HG03135 (cell line): ENCODE measurements around the gene GRAMD1A.
"Not testable (repeated sequence)": the region's sequence is repeated elsewhere in the genome, so short reads cannot be mapped to it uniquely, and the experiment has no call there.

Experiments used
- ATAC-seq: cut with Tn5 transposase; IDR thresholded peaks from one replicate; pipeline ENCODE4 v1.9.1; 2021; ENCODE audit warnings: mild to moderate bottlenecking, moderate library complexity; ENCODE audit not compliant: unreplicated experiment

Gene GRAMD1A

DNA sequence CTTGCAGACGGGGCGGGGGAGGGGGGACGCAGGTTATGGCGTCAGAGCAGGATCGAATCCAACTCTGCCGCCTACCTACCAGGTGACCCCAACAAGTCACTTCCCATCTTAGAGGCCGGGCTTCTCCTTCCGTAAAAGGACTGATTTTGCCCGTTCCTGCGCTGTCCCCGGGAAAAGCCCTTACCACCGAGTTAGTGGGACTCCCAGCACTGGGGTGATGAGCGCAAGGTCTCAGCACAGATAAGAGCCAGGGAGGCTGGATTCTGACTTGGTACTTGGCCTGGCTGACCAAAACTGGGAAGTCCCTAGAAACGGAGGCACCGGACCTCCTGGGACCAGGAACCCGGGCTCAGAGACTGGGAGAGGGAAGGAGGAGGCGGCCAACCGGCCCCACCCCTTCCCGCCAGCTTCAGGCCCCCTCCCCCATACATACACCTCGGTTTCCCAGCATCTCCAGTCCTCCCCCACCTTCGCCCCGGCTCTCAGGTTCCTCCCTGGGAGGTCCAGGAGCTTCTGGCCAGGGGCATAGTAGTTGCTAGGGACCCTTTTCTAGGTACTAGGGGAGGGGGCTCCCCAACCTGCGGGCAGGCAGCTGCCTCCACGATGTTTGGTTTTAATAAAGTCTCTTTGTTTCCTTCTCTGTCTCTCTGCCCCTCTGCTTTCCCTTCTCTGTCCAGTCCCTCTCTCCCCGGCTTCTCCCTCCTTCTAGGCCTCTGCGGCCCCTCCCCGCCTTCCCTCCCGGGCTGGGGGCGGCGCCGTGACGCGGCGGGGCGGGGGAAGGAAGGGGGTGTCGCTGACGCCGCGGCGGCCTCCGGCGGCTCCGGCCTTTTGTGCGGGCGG lies at the start of gene GRAMD1A:
GRAMD1A (plus strand) TSS at position 826 of the 840 bp plus-strand sequence. CDS start 156 bp downstream, outside the sequence.
- ATAC-seq = peak; percentile 54

DNA sequence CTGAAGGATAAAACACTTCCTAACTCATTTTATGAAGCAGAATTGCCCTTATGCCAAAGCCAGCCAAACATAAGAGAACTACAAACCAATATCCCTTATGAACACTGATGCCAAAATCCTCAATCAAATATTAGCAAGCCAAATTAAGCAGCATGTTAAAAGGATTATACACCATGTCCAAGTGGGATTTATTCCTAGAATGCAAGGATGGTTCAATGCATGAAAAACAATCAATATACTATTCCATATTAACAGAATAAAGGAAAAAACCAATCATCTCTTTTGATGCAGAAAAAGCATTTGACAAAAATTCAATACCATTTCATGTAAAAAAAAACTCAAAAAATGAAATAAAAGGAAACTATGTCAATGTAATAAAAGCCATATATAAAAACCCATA lies 47.0 kb upstream of the GRAMD1A start:
- no peak for ATAC-seq

DNA sequence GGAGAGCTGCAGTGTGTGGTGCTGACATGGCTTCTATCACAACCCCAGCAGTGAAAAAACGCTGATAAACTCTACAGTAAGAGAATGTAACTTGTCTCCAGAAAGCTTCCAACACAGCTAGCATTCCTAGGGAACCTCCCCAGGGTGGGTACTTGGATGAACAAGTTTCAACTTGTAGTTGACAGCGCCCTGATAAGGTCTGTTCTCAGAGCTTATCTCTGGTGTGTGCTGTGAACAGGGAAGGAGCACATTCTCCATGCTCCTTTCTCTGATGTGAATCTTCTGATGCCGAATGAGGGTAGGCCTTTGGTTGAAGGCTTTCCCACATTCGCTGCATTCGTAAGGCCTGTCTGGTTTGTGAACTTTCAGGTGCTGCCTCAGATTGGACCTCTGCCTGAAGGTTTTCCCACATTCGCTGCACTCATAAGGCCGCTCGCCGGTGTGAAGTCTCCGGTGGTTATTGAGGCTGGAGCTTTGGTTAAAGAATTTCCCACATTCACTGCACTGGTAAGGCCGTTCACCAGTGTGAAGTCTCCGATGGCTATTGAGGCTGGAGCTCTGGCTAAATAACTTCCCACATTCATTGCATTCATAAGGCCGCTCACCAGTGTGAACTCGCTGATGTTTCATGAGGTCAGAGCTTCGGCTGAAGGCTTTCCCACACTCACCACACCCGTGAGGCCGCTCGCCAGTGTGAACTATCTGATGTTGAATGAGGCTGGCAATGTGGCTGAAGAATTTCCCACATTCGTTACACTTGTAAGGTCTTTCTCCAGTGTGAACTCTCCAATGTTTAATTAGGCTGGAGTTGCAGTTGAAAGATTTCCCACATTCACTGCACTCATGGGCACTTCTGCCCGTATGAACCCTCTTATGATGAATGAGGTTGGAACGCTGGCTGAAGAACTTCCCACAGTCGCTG lies 42.0 kb upstream of the GRAMD1A start:
- no peak for ATAC-seq

DNA sequence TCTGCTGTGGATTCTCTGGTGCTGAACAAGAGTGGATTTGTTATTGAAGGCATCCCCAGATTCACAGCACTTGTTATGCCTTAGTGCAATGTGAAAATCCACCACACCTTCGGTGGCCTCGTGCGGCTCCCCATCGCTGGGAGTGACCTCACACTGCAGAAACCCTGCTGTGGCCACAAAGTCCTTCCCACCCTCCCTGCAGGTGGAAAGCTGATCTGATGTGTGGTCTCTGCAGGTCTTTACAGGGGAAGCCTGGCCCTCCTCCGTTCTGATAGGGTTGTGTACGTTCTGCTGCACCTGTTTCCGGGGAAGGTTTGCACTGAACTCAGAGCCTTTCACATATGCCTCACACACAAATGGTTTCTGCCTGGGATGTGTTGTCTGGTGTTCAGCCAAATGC lies 41.1 kb upstream of the GRAMD1A start:
- ATAC-seq = no peak

DNA sequence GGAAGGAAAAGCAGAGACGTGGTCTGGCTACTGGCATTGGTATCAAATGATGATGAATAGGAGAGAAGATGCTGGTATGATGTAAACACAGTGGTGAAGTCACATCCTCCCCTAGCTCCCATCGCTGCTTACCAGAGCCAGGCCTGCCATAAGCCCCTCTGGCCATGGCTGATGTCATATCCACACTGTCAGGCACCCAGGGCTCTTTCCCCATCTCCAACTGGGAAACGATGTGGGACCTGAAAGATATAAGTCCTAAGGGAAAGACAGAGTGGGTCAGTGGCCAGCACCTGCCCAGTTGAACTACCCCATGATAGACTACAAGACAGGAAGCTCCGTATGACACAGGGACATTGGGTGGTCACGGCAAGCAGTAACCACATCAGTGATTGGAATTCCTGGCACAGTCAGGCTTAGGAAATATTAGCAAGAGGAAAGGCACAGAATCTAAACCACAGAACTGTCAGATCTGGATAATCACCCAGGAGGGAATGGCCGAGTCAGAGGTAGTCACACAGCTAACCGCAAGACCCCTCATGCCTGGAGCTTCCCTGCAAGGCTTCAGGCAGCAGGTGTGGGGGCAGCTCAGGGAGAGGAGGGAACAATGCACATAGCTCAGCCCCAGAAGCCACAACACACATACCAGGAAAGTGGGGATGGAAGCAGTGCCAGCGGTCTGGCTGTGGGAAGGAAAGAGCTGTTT lies 39.9 kb upstream of the GRAMD1A start:
- ATAC-seq = no peak

DNA sequence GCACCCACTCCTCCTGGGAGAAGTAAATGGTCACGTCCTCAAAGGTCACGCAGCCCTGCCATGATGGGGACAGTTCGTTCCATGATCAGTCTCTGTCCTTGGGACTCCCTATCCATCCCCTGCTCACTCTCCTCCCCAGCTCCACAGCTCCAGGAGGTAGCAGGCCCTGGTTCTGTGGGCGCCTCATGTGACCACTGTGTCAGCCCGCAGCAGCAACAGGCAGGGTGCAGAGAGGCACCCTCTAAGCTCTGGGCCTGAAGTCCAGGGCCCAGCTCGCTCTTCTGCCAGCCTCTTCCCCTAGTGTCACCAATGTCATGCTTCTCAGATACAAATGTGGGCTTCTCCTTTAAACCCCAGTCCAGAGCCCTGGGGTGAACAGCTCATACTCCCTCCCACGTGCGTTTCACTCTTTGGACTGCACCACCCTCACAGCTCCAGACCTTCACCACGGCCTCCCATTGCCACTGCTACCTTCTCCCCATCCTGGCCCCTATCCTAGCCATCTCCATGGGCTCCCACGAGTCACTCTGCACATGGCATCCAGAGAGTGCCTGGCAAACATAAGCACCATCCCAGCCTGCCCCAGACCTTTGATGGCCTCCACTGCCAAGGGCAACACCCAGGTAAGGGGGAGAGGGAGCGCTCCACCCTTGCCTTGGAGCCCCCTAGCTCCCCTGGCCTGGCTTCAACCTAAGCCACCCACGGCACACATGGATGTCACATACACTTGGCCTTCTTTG lies 39.0 kb upstream of the GRAMD1A start:
- no peak for ATAC-seq

DNA sequence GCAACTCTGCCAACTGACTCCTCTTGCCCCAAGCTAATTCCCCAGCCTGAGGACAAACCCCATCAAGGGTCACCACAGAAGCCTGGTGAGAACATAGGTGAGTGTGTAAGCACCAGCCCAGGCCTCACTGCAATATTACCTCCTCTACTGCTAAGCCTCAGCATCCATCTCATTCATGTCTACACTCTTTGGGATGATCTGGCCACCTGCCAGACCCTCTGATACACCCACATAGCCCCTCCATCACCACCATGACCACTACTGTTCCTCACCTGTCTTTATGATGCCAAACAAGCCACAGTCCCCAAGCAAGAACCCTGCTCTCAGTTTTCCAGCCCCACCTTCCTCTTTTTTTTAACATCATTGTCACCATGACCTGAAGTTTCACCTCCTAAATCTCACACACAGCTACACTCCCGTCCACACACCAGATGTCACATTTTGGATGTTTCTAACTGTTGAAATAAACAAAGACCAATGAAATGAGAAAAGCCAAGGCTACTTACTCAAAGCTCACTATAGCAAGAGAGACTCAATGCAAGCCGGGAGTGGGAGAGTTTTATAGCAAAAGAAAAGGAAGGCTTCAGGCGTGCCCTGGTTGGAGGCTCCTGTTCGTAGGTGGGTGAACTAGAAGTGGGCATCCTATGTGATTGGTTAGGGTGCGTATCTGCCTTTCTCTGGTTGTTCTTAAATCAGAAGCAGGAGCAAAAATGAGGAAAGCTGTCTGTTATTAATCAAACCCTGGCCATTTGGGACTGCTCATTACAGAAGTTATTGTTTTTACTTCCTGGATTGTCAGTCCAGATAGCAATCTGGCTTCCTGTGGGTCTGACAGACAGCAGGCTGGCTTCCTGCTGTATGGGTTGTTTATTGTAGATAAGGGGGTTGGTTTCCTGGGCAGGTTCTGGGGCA lies 38.1 kb upstream of the GRAMD1A start:
- no peak for ATAC-seq

DNA sequence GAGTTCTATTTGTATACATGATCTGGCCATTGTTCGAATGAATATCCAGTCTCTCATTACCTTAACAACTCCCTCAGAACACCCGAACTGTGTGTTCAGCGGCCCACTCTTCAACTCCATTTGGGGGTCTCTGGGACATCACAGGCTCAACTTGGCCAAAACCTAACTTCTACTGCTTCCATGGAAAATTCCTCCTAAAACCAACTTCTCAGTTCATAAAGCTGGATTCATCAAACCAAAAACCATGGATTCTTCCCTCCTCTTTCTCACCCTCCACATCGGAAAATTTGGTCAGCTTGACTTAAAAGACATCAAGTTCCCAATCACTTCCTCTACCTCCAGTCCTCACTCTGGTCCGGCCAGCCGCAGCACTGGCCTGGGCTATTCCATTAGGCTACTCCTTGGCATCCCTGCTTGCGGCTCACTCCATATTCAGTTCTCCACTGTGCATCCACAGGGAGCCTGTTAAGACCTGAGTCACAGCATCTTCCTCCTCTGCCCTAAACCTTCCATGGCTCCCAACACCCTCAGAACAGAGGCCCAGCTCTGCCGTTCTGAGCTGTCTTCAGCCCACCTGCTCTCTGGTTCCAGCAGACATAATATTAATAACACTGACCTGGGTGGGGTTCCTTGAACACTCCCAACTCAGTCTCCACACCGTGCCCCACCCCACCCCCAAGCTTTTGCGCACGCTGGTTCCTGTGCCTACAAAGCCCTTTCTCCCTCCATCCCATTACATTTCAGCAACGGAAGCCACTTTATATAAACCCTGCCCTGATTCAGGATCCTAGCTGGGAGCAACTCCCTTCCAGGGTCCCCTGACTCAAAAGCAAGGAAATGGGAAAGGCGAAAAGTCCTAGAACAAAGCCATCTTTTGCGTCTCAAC lies 37.2 kb upstream of the GRAMD1A start:
- no peak for ATAC-seq

DNA sequence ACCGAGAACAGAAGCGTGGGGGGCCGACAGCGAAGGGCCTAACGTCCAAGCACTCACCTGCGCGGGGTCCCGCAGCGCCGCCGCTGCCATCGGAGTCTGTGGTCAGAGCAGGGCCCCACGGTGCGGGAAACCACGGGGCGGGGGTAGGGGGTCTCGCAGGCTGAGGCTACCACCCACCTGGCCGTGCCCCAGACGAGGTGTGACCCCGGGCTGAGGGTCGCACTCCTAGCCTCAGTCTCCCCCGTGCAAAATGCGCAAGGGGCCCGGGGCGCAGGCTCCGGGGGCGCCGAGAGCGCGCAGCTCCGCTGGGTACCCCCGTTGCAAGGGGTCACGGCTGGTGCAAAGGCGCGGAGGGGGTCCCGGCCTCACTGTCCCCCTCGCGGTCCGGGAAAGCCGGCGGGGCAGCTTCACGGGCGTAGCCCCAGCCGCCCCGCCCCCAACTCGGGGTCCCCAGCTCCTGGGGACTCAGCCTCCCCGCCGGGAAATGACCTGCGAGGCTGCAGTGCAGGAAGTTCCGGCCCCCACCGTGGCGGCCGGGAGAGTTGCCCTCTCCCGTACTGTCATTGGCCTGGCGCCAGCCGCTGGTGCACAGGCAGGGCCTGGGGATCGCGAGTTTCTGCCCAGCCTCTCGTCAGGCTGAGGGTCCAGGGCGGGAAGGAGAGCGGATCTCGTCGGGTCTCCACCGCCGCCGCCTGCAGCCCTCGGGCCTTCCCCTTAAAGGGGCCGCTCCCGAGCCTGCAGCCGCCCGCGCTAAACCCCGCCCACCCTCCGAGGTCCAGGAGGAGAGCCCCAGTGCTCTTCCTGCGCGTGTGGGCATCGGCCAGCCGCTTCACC lies 36.3 kb upstream of the GRAMD1A start, which contains the start of gene ZNF792:
ZNF792 (minus strand) TSS at position 657 of the 834 bp plus-strand sequence; CDS start at position 90, 567 bp downstream.
- ATAC-seq = peak; percentile 59

DNA sequence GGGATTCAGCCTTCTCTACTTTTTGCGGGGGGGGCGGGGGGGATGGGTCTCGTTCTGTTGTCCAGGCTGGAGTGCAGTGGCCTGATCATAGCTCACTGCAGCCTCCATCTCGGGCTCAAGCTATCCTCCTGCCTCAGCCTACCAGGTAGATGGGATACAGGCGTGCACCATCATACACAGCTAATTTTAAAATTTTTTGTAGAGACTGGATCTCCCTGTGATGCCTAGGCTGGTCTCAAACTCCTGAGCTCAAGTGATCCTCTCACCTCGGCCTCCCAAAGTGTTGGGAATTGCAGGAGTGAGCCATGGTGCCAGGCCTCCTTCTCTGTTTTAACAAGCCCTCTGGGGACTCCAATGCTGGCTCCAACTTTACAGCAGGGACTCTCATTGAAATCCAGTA lies 35.5 kb upstream of the GRAMD1A start:
- ATAC-seq = no peak

DNA sequence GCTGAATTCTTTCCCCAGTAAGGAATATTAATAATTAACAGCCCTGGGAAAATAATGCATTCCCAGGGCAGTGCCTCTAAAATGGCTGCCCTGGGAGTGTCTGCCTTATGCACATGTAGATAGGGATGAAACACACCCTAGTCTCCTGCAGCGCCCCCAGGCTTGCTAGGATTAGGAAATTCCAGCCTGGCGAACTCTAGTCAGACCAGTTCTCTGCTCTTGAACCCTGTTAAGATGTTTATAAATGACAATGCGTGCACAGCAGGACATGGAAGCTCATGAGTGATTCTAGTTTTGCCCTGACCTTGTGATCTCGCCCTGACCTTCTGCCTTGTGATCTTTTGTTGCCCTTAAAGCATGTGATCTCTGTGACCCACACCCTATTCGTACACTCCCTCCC lies 34.6 kb upstream of the GRAMD1A start:
- ATAC-seq = not testable (repeated sequence)

DNA sequence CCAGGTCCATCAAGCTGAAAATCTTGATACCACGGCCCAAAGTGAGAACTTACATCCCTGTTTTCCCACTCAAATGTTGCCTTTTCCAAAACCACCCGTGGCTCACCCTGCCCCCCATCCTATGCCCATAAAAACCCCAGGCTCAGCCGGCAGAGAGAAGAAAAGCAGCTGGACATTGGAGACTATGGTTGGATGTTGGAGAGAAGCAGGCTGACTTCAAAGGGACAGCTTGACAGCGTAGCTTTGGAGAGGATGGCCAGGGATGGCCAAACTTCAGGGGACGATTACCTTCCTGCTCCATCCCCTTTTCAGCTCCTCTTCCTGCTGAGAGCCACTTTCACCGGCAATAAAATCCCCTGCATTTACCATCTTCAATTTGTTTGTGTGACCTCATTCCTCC lies 32.6 kb upstream of the GRAMD1A start:
- no peak for ATAC-seq

DNA sequence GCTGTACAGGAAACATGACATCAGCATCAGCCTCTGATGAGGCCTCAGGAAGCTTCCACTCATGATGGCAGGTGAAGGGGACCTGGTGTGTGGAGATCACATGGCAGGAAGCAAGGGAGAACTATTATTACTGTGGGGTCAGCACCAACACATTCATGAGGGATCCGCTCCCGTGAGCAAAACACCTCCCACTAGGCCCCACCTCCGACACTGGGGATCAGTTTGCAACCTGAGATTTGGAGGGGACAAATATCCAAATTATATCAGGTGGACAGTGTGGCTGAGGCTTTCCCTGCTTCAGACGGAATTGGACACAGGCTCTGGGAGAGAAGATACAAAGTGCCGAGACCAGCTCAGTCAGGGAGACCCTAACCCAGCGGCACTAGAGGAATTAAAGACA lies 30.4 kb upstream of the GRAMD1A start:
- ATAC-seq = no peak

DNA sequence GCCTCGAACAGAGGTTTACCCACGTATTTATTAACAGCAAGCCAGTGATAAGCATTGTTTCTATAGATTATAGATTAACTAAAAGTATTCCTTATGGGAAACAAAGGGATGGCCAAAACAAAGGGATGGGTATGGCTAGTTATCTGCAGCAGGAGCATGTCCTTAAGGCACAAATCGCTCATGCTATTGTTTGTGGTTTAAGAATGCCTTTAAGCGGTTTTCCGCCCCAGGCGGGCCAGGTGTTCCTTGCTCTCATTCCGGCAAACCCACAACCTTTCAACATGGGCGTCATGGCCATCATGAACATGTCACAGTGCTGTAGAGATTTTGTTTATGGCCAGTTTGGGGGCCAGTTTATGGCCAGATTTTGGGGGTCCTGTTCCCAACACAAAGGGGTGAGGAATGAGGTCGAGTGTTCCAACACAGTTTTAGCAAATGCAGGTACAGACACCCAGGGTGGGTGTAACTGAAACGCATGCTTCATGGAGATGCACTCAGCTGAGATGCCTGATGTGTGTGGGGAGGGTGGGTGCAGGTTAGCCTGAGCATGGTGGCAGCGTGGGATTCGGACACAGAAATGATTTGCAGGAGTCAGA lies 29.8 kb upstream of the GRAMD1A start:
- ATAC-seq = not testable (repeated sequence)

DNA sequence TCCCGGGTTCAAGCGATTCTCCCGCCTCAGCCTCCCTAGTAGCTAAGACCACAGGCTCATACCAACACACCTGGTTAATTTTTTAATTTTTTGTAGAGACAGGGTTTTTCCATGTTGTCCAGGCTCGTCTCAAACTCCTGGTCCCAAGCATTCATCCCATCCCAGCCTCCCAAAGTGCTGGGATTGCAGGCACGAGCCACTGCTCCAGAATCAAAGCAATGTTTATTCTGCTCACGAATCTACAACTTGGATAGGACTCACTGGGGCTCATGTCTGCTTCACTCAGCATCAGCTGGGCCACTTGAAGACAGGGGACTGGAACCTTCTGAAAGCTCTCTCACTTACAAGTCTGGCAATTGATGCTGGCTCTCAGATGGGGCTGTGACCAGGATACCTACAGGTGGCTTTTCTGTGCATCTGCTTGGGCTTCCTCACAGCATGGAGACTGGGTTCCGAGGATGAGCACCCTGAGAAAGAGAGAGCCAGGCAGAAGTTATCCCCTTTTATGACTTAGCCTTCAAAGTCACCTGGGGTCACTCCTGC lies 27.9 kb upstream of the GRAMD1A start:
- ATAC-seq = no peak

DNA sequence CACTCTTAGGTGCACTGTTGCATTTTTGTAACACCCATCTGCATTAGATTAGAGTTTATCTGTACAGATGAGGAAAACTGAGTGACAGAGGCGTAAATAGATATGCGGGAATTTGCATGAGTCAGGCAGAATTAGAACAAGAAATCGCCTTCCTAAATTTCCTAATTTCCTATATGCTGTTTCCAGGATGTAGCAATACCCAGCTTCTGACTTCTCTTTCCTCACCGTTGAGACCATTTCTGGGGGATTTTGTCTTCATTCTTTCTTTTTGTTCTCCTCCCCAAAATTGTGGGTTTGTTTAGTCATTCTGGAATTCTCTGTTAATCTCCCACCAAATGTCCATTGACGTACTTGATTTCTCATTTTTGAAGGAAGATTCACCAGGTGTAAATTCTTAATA lies 25.5 kb upstream of the GRAMD1A start:
- ATAC-seq = no peak

DNA sequence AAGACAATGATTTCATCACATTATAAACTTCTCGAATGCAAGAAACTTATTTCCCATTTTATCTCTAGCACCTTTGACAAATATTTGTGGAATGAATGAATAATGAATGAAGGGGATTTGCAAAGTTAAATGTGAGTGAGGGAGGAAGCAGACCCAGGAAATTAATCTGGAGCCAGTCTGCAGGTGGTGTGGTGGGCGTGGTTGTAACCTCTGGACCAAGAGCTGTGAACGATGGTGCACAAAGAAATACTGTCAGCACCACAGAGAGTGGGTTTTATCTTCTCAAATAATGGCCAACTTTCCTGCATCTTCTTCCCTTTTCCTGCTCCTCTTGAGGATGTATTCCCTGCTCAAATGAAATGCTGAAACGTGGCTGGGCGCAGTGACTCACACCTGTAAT lies 25.1 kb upstream of the GRAMD1A start:
- no peak for ATAC-seq
